ENCODE data around the gene RDX. TPM values are rescaled to one million over a fixed set of nuclear protein-coding genes. Genes with fewer than 3 reads are reported as not detected.

Gene RDX
- total and polyA plus RNA-seq, 2 of the 8 experiments (the other 6 are each of a cell fraction or from before 2014, with no cell fraction given), result 27.4 to 100 TPM

DNA sequence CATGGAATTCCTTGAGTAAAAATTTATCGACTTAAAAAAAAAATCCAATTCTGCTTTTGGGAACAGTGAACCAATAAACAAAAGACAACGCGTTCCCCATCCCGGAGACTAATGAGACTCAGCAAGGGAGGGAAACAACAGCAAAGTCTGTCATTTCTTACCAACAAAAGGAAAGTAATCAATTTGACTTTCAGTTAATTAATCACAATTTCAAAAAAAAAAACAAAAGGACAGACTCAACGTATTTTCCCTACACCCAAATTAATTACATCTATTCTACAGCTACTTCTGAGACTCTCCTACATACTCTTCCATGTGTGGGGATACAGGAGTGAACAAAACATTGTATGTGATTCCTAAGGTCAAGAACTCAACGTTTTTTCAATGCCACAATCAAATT, 1.9 kb downstream of the RDX start:
- H3K79me2 ChIP-seq (ENCODE audit: control insufficient read depth in 1 of 2, insufficient read depth in 2 of 2, low read length in 2 of 2), result peaks cover 8 to 65% of the 10 kb centered on the region in 2 experiments
- H3K4me3 ChIP-seq (ENCODE audit: extremely low read depth in 1 of 4, insufficient read depth in 2 of 4, low read depth in 3 of 4, low read length in 4 of 4), result peak overlapping the region; percentile 72 to 93 (median 88); a peak in 6 of 8 replicates
- peak overlapping the region; percentile 58 to 75 for H3K4me2 ChIP-seq (ENCODE audit: insufficient read depth in 1 of 2, low read depth in 2 of 2, low read length in 2 of 2)
- H3K27ac ChIP-seq (ENCODE audit: low read depth, low read length), result no peak overlapping the region
- DNase-seq (ENCODE audit: low read depth in 1 of 2, low spot score in 2 of 2), result no peak
- H3K18ac ChIP-seq (ENCODE audit: extremely low read depth, low read length), result no peak overlapping the region
- no peak overlapping the region; a peak in 1 of 7 replicates for H3K9ac ChIP-seq (replicated peaks in 1 of 4; ENCODE audit: extremely low read depth in 1 of 4, low read depth in 3 of 4, low read length in 3 of 4)
- CTCF ChIA-PET (ENCODE audit: partially characterized antibody), result no interaction called here
- no peak overlapping the region for H2AFZ ChIP-seq (ENCODE audit: low read length)
- no peaks in the 10 kb centered on the region; the same call in 1 of the 2 replicates for H3K23me2 ChIP-seq (ENCODE audit: low read depth, low read length)
- H3K56ac ChIP-seq (replicated peaks; ENCODE audit: insufficient read length, low read depth, low read length), result no peak overlapping the region
- peaks cover 4% of the 10 kb centered on the region; the same call in 1 of the 2 replicates for H3K79me1 ChIP-seq (ENCODE audit: low read depth, low read length)
- H4K8ac ChIP-seq (ENCODE audit: extremely low read depth, insufficient read depth, low read length), result no peak overlapping the region
- H3K27me3 ChIP-seq (replicated peaks in 1 of 4; ENCODE audit: control insufficient read depth in 3 of 4, extremely low read depth in 1 of 4, insufficient read depth in 3 of 4, low read length in 3 of 4), result no peaks in the 10 kb centered on the region
- no peaks in the 10 kb centered on the region for H3K9me3 ChIP-seq (ENCODE audit: insufficient read depth in 2 of 2, low read depth in 1 of 2, low read length in 1 of 2)
- H4K20me1 ChIP-seq (replicated peaks in 1 of 2; ENCODE audit: control insufficient read depth in 1 of 2, insufficient read depth in 2 of 2, low read length in 2 of 2), result peaks cover 4 to 10% of the 10 kb centered on the region in 2 experiments
- 50 to 100% methylated on average over 1 to 6 of the region's 6 CpGs for WGBS, 2 experiments (ENCODE audit: extremely low coverage in 1 of 2, insufficient coverage in 1 of 2, insufficient read length in 1 of 2, insufficient replicate concordance in 2 of 2, low coverage in 1 of 2, low lambda C conversion rate in 2 of 2, missing lambda C conversion rate in 1 of 2)
- no peak overlapping the region for H2BK15ac ChIP-seq (ENCODE audit: low read length)
- no peak overlapping the region for H3K4ac ChIP-seq (replicated peaks; ENCODE audit: insufficient read length, low read depth, low read length)
- H2BK5ac ChIP-seq (ENCODE audit: low read depth, low read length), result no peak overlapping the region
- no peak overlapping the region for H2BK20ac ChIP-seq (ENCODE audit: low read length)
- POLR2A ChIA-PET (ENCODE audit: partially characterized antibody), result no interaction called here
- TF ChIP-seq SP4 (IDR thresholded peaks at IDR 0.05; ENCODE audit: low read length) (no peak), RNF2 (IDR thresholded peaks at IDR 0.05; ENCODE audit: borderline replicate concordance, low read depth, low read length, missing control alignments, poor library complexity, severe bottlenecking) (no peak), FOSL1 (IDR thresholded peaks at IDR 0.05; ENCODE audit: insufficient read depth, low read depth, low read length) (no peak), SUZ12 (IDR thresholded peaks at IDR 0.05; ENCODE audit: low read length) (no peak), JUN (IDR thresholded peaks at IDR 0.05; ENCODE audit: low read depth, low read length) (no peak), CEBPB (IDR thresholded peaks at IDR 0.05; ENCODE audit: low read depth, low read length) (no peak)
- H3K23ac ChIP-seq (ENCODE audit: insufficient read length), result no peak overlapping the region
- no peak for FAIRE-seq
- H2BK120ac ChIP-seq (replicated peaks; ENCODE audit: low read depth, low read length), result no peak overlapping the region
- no peak overlapping the region for H2AK5ac ChIP-seq (ENCODE audit: low read depth, low read length)
- H3K14ac ChIP-seq (ENCODE audit: insufficient read length), result no peak overlapping the region
- no peak overlapping the region for H4K91ac ChIP-seq (replicated peaks; ENCODE audit: insufficient read length, low read length)
- H2BK12ac ChIP-seq (ENCODE audit: low read depth, low read length), result no peak overlapping the region
- no peak overlapping the region for H4K5ac ChIP-seq (ENCODE audit: insufficient read length, low read depth, low read length)
- peaks cover 4 to 11% (median 7%) of the 10 kb centered on the region in 4 experiments; a peak in 5 of 7 replicates for H3K4me1 ChIP-seq (replicated peaks in 1 of 4; ENCODE audit: control insufficient read depth in 3 of 4, insufficient read depth in 4 of 4, low read length in 3 of 4)
- H3K36me3 ChIP-seq (ENCODE audit: control insufficient read depth in 2 of 4, insufficient read depth in 4 of 4, low read length in 3 of 4), result no peaks in the 10 kb centered on the region

Measured in H1 (cell line).